Measurements from ENCODE around the gene MAPK4.

DNA sequence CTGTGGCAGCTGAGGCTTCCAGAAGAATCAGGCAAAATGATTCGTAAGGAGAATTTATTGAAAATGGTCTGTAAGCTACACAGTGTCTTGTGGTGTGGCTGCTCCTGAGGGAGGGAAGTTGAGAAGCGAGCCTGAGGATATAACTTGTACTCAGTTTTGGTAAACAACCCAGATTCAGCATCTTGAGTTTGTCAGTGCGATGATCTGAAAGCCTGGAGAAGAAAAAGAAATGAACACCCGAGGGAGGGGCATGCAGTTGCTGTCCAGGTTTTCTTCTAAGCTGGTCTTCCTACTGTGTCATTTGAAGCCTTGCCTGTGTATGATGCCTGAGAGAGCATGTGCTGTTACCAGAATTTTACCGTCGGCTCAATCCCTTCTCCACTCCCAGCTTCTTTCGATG is 87.3 kb downstream of the MAPK4 start:
- TF ChIP-seq MXI1 (IDR thresholded peaks at IDR 0.05; ENCODE audit: low read depth, low read length) (no peak), CREB1 (IDR thresholded peaks at IDR 0.05; ENCODE audit: low read depth) (no peak), CHD4 (IDR thresholded peaks at IDR 0.05) (no peak), TAF1 (IDR thresholded peaks at IDR 0.05; ENCODE audit: borderline replicate concordance, low read depth, low read length) (no peak)

Data from GM12878 (cell line).